Transverse colon (tissue), 4 donors: Measurements from ENCODE around the gene TERF2IP. TPM values are rescaled to one million over a fixed set of nuclear protein-coding genes. Genes with fewer than 3 reads are reported as not detected.

ENCODE experiments used
- DNase-seq: peaks from one replicate; pipeline ENCODE4 v3.0.0-alpha.2; 2019
- H3K27ac ChIP-seq, 4 donors: fragments of 200-600 bp; sonication (generic); 2 replicates each; pipeline ENCODE4 v1.5.1; 2016 to 2018; ENCODE audit warnings: inconsistent platforms in 4 of 4
- H3K27me3 ChIP-seq: fragments of 200-600 bp; sonication (generic); 2 replicates; pipeline ENCODE4 v1.5.1; 2017; ENCODE audit warnings: inconsistent platforms
- H3K36me3 ChIP-seq, 4 donors: fragments of 200-600 bp; sonication (generic); 2 replicates each; pipeline ENCODE4 v1.5.1; 2017 to 2019; ENCODE audit warnings: inconsistent platforms in 4 of 4
- H3K4me1 ChIP-seq, 4 donors: fragments of 200-600 bp; sonication (generic); 2 replicates each; pipeline ENCODE4 v1.5.1; 2017 to 2020; ENCODE audit warnings: inconsistent platforms in 4 of 4
- H3K4me3 ChIP-seq, 4 donors: fragments of 200-600 bp; sonication (generic); 1 replicate in 1 of 4; 2 replicates in 3 of 4; pipeline versions ENCODE4 v1.5.1 to v1.6.1; 2017 to 2019; ENCODE audit warnings: inconsistent platforms in 4 of 4
- H3K9me3 ChIP-seq, 2 donors: fragments of 200-600 bp; sonication (generic); 2 replicates each; pipeline ENCODE4 v1.5.1; 2017 to 2019; ENCODE audit warnings: inconsistent platforms in 2 of 2
- EP300 ChIP-seq: sonication (generic); formaldehyde crosslinking; IDR thresholded peaks from one replicate; pipeline ENCODE4 v1.6.1; 2017; ENCODE audit warnings: antibody characterized with exemption, low read depth
- POLR2A ChIP-seq: fragments of 450-650 bp; IDR thresholded peaks from one replicate; pipeline ENCODE4 v1.6.1; 2016; ENCODE audit warnings: antibody characterized with exemption, mild to moderate bottlenecking, moderate library complexity
- POLR2AphosphoS5 ChIP-seq, 3 donors: sonication (generic); formaldehyde crosslinking; IDR thresholded peaks; one replicate each; pipeline ENCODE4 v1.6.1; 2016; ENCODE audit warnings: antibody characterized with exemption in 3 of 3
- WGBS, 2 donors: methylation state at CpG; one replicate each; pipeline ENCODE4 v1.1.5; 2018; ENCODE audit warnings: low coverage in 1 of 2; 5-methylcytosine and 5-hydroxymethylcytosine counted together
- in situ Hi-C, 4 donors: fragments of 200-750 bp; cut with MboI; loops; one replicate each; pipeline versions ENCODE4 v1.15.0 to v1.15.1; 2017; ENCODE audit warnings: low sequenced_read_pairs in 3 of 4, low pct_ligation_motif_present in 1 of 4, low pct_unique_long_range_greater_than_20kb in 1 of 4
- intact Hi-C: fragments of 100-400 bp; cut with DNase I; formaldehyde crosslinking; loops from one replicate; pipeline ENCODE4 v1.15.1; 2023; ENCODE audit warnings: low total_unique reads
- total RNA-seq, 4 donors: library from RNA; depleted of rRNA; stranded (reverse); fragments of >200 nt; gene quantifications; one replicate each; pipeline ENCODE4 v1.1.0, GENCODE V29; 2016
- TF ChIP-seq, protein P1 (sequence below), 5 experiments: fragments of 200-600 bp in 3 of 5; fragments of 450-650 bp in 2 of 5; sonication (generic) in 3 of 5; IDR thresholded peaks; 1 replicate in 2 of 5; 2 replicates in 3 of 5; pipeline ENCODE4 v1.5.1; 2016 to 2017; ENCODE audit warnings: antibody characterized with exemption in 5 of 5, inconsistent platforms in 3 of 5, mild to moderate bottlenecking in 2 of 5, moderate library complexity in 1 of 5

The TERF2IP gene
- total RNA-seq, 4 donors from 2014 or later: 20.9 to 50.0 (median 36.3) TPM

DNA sequence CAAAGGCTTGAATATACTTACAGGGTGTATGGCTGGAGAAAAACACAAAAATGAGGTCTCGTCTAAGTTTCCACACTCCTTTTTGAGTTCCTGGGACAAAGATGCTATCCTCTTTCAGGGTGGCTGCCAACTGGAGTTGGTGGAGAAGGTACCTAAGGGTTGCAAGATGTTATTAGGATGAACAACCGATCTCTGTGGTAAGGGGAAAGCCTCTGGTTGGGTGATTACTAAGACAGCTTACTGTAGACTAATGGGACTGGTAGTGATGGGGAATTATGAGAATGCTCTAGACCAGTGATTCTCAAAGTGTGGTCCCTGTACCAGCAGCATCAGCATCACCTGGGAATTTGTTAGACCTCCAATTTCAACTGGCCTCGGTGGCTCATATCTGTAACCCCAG lies 30.5 kb upstream of the TERF2IP start:
- Histone ChIP-seq H3K9me3 (no peaks in the 10 kb centered on the region), H3K27me3 (no peaks in the 10 kb centered on the region), H3K4me3 (no peak overlapping the region), H3K27ac (peak overlapping the region in 1 of 4 donors; percentile 16), H3K36me3 (peaks cover 0 to 32% (median 4%) of the 10 kb centered on the region in 4 donors), H3K4me1 (peaks cover 8 to 15% (median 10%) of the 10 kb centered on the region in 4 donors)
- no peak for DNase-seq
- WGBS, 2 donors: 77 to 100% methylated on average over 1 to 3 of the region's 3 CpGs
- intact Hi-C loops (no loop called here), in situ Hi-C loops (no loop called here)
- TF ChIP-seq POLR2AphosphoS5 (IDR thresholded peaks at IDR 0.05) (no peak), POLR2A (no peak), EP300 (no peak)
- TF ChIP-seq, protein P1, sequence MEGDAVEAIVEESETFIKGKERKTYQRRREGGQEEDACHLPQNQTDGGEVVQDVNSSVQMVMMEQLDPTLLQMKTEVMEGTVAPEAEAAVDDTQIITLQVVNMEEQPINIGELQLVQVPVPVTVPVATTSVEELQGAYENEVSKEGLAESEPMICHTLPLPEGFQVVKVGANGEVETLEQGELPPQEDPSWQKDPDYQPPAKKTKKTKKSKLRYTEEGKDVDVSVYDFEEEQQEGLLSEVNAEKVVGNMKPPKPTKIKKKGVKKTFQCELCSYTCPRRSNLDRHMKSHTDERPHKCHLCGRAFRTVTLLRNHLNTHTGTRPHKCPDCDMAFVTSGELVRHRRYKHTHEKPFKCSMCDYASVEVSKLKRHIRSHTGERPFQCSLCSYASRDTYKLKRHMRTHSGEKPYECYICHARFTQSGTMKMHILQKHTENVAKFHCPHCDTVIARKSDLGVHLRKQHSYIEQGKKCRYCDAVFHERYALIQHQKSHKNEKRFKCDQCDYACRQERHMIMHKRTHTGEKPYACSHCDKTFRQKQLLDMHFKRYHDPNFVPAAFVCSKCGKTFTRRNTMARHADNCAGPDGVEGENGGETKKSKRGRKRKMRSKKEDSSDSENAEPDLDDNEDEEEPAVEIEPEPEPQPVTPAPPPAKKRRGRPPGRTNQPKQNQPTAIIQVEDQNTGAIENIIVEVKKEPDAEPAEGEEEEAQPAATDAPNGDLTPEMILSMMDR (IDR thresholded peaks at IDR 0.05): no peak

DNA sequence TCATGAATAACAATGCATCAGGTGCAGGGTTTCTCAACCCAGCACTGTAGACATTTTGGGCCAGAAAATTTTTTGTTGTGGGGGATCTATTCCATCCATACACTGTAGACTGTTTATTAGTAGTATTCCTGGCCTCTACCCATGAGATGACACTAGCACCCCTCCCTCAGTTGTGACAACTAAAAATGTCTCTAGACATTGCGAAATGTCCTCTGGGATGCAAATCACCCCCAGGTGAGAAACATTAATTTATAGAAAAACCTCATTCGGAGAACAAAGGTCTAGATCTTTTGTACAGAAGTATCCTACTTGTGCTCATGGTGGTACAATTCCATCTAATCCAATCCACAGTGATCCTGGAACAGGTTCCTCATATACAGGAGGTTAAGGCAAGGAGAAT lies 28.8 kb upstream of the TERF2IP start:
- intact Hi-C loops (no loop called here), in situ Hi-C loops (no loop called here)
- H3K36me3 ChIP-seq: peaks cover 0 to 26% (median 3%) of the 10 kb centered on the region in 4 donors
- no peak overlapping the region for H3K27ac ChIP-seq
- no peak for TF ChIP-seq POLR2AphosphoS5 (IDR thresholded peaks at IDR 0.05)
- TF ChIP-seq EP300: no peak
- TF ChIP-seq, protein P1 (IDR thresholded peaks at IDR 0.05): no peak
- TF ChIP-seq POLR2A: no peak
- H3K9me3 ChIP-seq: no peaks in the 10 kb centered on the region
- no peaks in the 10 kb centered on the region for H3K27me3 ChIP-seq
- 89% methylated on average over 2 of the region's 2 CpGs; no CpG with 5 or more reads in 1 of the 2 donors for WGBS, 2 donors
- no peak overlapping the region for H3K4me3 ChIP-seq
- no peak for DNase-seq
- H3K4me1 ChIP-seq: peaks cover 11 to 26% (median 16%) of the 10 kb centered on the region in 4 donors

DNA sequence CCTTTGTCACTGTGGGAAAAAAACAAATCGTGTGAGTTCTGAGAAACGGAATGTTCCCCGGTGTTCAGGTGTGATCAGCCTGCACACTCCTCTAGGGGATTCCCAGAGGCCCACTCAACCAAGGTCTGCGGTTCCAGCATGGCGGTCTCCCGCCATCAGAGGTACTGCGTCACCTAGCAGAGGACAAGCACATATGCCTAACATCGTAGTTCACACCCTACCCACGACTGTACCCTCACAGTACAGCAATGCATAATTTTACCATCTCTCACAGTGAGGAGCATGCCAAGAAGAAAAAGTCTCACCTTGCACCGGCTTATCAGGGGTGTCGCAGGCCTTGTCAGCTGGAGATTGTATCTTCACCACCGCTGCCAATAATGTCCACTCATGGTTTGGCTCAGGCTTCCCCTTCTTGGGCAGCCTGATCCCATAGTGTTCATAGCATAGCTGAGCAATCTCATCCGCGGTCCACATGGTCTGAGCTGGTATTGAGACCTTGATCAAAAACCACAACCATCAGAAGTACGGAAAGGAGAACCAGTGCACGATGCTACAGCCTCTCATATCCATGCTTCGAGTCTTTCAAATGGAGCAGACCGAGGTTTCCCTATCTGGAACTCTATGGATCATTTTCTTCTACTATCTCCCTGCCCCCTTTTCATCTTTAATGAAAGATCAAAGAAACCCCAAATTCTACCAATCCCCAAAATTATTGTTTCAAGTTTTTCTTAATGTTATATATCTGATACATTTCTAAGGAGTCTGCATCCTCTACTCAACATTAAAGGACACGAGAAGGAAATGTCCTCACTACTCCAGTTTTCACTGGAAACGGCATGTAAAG lies 27.0 kb upstream of the TERF2IP start:
- in situ Hi-C loops: no loop called here
- no peaks in the 10 kb centered on the region for H3K9me3 ChIP-seq
- peak; percentile 14 for DNase-seq
- no peak for TF ChIP-seq EP300
- TF ChIP-seq, protein P1 (IDR thresholded peaks at IDR 0.05): no peak
- TF ChIP-seq POLR2AphosphoS5 (IDR thresholded peaks at IDR 0.05): no peak
- no peak for TF ChIP-seq POLR2A
- no peaks in the 10 kb centered on the region for H3K27me3 ChIP-seq
- peaks cover 11 to 26% (median 16%) of the 10 kb centered on the region in 4 donors for H3K4me1 ChIP-seq
- peak overlapping the region in 2 of 4 donors; percentile 15 to 95 for H3K27ac ChIP-seq
- intact Hi-C loops: no loop called here
- 70 to 82% methylated on average over 5 to 20 of the region's 20 CpGs for WGBS, 2 donors
- no peak overlapping the region for H3K4me3 ChIP-seq
- peaks cover 0 to 15% (median 3%) of the 10 kb centered on the region in 4 donors for H3K36me3 ChIP-seq

DNA sequence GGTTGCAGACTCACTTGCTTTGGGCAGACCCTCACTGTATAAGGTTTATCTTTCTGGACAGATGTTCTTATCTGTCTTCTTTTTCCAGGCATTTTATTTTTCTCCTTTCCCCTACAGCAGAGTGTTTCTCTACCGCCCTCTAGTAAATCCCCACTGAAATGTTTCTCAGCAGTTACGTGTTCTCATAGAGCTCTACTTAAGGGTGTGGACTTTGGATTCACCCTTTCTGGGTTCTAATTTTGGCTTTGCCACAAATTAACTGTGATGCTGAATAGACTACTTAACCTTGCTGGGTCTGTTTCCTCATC lies 26.4 kb upstream of the TERF2IP start:
- intact Hi-C loops: no loop called here
- no peaks in the 10 kb centered on the region for H3K9me3 ChIP-seq
- in situ Hi-C loops: no loop called here
- DNase-seq: no peak
- 11 to 16% methylated on average over 2 of the region's 2 CpGs for WGBS, 2 donors
- TF ChIP-seq, protein P1 (IDR thresholded peaks at IDR 0.05): peak; percentile 11 to 42 (median 18)
- TF ChIP-seq EP300: no peak
- no peak overlapping the region for H3K4me3 ChIP-seq
- H3K27me3 ChIP-seq: no peaks in the 10 kb centered on the region
- H3K27ac ChIP-seq: peak overlapping the region in 3 of 4 donors; percentile 15 to 95 (median 92)
- peaks cover 11 to 26% (median 16%) of the 10 kb centered on the region in 4 donors for H3K4me1 ChIP-seq
- peaks cover 0 to 10% (median 3%) of the 10 kb centered on the region in 4 donors for H3K36me3 ChIP-seq
